Calu3 (cell line): Measurements from ENCODE around the gene MYBPC1. TPM values are rescaled to one million over a fixed set of nuclear protein-coding genes. Genes with fewer than 3 reads are reported as not detected.
"Not testable (repeated sequence)": the region's sequence is repeated elsewhere in the genome, so short reads cannot be mapped to it uniquely, and the experiment has no call there.

Experiments
- BruUV-seq: library from RNA; stranded (reverse); fragments of 400-500 nt; replicated peaks from 2 replicates; lab custom pipeline; 2021; lab: Mats Ljungman, UMichigan
- CTCF ChIA-PET: fragments of 300-600 bp; sonication (Branson Sonifier 250); formaldehyde crosslinking; loops from one replicate; lab custom pipeline; 2022; ENCODE audit warnings: antibody characterized with exemption; lab: Charles Lee
- DNase-seq: peaks from one replicate; pipeline ENCODE4 v3.0.0; 2022
- H3K27ac Mint-ChIP-seq: one replicate; pipeline ENCODE4 v1.8.0; 2022; ENCODE audit warnings: mixed read lengths; ENCODE audit not compliant: unreplicated experiment
- H3K27me3 Mint-ChIP-seq: one replicate; pipeline ENCODE4 v1.8.0; 2022; ENCODE audit warnings: mixed read lengths; ENCODE audit not compliant: unreplicated experiment
- H3K36me3 Mint-ChIP-seq: one replicate; pipeline ENCODE4 v1.8.0; 2022; ENCODE audit warnings: mild to moderate bottlenecking, moderate library complexity, mixed read lengths; ENCODE audit not compliant: insufficient read depth, unreplicated experiment
- H3K4me1 Mint-ChIP-seq: one replicate; pipeline ENCODE4 v1.8.0; 2022; ENCODE audit warnings: mild to moderate bottlenecking, low read depth, mixed read lengths; ENCODE audit not compliant: unreplicated experiment
- H3K4me3 Mint-ChIP-seq: one replicate; pipeline ENCODE4 v1.8.0; 2022; ENCODE audit warnings: mild to moderate bottlenecking, low read depth, moderate library complexity, mixed read lengths; ENCODE audit not compliant: unreplicated experiment
- H3K9me3 Mint-ChIP-seq: one replicate; pipeline ENCODE4 v1.8.0; 2022; ENCODE audit warnings: low read depth, mixed read lengths; ENCODE audit not compliant: unreplicated experiment
- intact Hi-C: fragments of 100-400 bp; cut with micrococcal nuclease; formaldehyde crosslinking; loops from one replicate; pipeline ENCODE4 v1.10.0; 2022; ENCODE audit not compliant: unreplicated experiment
- total RNA-seq: library from RNA; stranded (reverse); gene quantifications from 2 replicates; pipeline ENCODE4 v1.2.3, GENCODE V29; 2022
- TF ChIP-seq, protein P1 (sequence below): fragments of 200-600 bp; IDR thresholded peaks from one replicate; pipeline ENCODE4 v1.8.0; 2022; ENCODE audit warnings: antibody characterized with exemption; ENCODE audit not compliant: unreplicated experiment

The MYBPC1 gene
- total RNA-seq, 1 experiment from 2014 or later: not detected

DNA sequence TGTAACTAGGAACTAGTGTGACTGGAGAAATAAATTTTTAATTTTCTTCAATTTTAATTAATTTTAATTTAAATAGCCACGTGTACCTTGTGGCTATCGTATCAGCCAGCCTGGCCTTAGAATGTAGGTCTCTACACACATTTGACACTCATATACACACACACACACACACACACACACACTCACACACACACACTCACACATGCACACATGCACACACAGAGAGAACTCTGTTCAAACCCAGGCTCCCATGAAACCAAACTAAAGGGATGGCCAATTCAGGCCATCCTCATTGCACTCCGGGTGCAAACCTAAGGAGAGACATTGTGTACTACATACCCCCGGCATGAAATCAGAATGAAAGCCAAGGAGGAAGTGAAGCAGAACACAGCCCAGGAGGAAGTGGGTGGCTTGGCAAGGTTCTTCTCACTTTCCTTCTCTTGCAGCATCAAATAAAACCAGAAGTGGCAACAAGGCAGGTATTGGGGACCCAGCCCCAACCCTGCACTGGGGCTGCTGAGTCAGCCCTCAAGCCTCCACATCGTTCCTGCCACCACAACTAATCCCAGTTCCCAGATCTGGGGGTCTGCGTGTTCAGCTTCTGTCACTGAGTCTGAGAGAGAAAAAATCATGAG, 76.5 kb downstream of the MYBPC1 start:
- H3K36me3 Mint-ChIP-seq: no peaks in the 10 kb centered on the region
- H3K9me3 Mint-ChIP-seq: no peaks in the 10 kb centered on the region
- CTCF ChIA-PET: no interaction called here
- intact Hi-C loops: no loop called here
- H3K27me3 Mint-ChIP-seq: no peaks in the 10 kb centered on the region
- peaks cover 16% of the 10 kb centered on the region for H3K4me1 Mint-ChIP-seq
- no peak overlapping the region for H3K4me3 Mint-ChIP-seq
- no peak overlapping the region for H3K27ac Mint-ChIP-seq
- TF ChIP-seq, protein P1, sequence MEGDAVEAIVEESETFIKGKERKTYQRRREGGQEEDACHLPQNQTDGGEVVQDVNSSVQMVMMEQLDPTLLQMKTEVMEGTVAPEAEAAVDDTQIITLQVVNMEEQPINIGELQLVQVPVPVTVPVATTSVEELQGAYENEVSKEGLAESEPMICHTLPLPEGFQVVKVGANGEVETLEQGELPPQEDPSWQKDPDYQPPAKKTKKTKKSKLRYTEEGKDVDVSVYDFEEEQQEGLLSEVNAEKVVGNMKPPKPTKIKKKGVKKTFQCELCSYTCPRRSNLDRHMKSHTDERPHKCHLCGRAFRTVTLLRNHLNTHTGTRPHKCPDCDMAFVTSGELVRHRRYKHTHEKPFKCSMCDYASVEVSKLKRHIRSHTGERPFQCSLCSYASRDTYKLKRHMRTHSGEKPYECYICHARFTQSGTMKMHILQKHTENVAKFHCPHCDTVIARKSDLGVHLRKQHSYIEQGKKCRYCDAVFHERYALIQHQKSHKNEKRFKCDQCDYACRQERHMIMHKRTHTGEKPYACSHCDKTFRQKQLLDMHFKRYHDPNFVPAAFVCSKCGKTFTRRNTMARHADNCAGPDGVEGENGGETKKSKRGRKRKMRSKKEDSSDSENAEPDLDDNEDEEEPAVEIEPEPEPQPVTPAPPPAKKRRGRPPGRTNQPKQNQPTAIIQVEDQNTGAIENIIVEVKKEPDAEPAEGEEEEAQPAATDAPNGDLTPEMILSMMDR: no peak
- peak; percentile 6 for DNase-seq
- no TSS peak for BruUV-seq

DNA sequence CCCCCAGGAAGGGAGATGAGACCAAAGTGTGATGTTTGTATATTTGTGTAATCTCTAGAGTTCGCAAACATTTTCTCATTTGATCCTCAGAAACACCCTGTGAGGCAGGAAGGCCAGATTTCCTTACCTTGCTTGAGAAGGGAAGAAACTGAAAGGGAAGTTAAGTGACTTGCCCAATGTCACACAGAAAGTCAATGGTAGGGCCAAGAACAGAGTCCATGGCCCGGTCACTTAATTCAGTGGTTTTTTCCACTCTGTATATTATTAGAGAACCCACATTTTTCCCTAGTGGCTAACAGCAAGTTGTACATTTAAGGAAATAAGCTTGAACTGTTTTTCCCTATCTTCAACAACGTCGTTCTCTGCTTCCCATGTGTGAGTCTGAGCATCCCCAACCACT, 77.1 kb downstream of the MYBPC1 start:
- Mint-ChIP-seq H3K4me3 (no peak overlapping the region), H3K36me3 (no peaks in the 10 kb centered on the region), H3K27me3 (no peaks in the 10 kb centered on the region), H3K27ac (no peak overlapping the region), H3K9me3 (no peaks in the 10 kb centered on the region), H3K4me1 (peaks cover 16% of the 10 kb centered on the region)
- intact Hi-C loops: no loop called here
- TF ChIP-seq, protein P1: no peak
- BruUV-seq: no TSS peak
- DNase-seq: no peak
- CTCF ChIA-PET: no interaction called here

DNA sequence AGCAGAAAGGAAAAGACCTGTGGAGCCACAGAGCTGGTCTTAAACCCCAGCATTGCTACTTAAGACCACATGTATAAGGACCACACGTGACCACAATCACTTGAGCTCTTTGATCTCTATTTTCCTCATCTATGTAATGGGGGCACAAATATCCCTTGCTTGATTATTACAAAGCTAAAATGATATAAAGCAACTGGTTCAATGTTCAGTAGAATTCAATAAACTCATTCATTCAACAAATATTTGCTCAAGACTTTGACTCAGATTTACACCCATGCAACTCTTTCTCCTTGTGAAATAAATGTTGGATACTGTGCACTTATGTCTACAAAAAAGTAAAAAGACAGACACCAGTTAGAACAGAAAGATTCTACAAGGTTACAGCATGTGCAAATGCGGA, 80.8 kb downstream of the MYBPC1 start:
- no peak for DNase-seq
- H3K27ac Mint-ChIP-seq: no peak overlapping the region
- CTCF ChIA-PET: no interaction called here
- no peaks in the 10 kb centered on the region for H3K36me3 Mint-ChIP-seq
- H3K4me1 Mint-ChIP-seq: peaks cover 9% of the 10 kb centered on the region
- intact Hi-C loops: no loop called here
- H3K27me3 Mint-ChIP-seq: no peaks in the 10 kb centered on the region
- H3K4me3 Mint-ChIP-seq: no peak overlapping the region
- H3K9me3 Mint-ChIP-seq: no peaks in the 10 kb centered on the region
- TF ChIP-seq, protein P1: no peak
- BruUV-seq: no TSS peak

DNA sequence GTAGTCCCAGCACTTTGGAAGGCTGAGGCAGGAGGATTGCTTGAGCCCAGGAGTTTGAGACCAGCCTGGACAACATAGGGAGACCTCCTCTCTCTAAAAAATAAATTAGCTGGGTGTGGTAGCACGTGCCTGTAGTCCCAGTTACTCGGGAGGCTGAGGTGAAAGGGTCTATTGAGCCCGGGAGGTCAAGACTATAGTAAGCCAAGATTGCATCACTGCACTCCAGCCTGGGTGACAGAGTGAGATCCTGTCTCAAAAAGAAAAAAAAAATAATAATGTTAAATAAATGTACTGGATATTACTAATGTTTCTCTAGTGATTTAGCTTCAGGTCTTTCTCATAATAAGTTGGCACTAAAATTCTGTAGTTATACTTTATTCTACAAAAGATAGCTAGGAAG, 81.7 kb downstream of the MYBPC1 start:
- BruUV-seq, H3K9me3 Mint-ChIP-seq, DNase-seq, H3K4me3 Mint-ChIP-seq, H3K36me3 Mint-ChIP-seq, H3K27ac Mint-ChIP-seq, H3K4me1 Mint-ChIP-seq, H3K27me3 Mint-ChIP-seq, intact Hi-C loops: not testable (repeated sequence)
- CTCF ChIA-PET: interaction anchor here (0.6 kb wide), 1 partner anchor 13 kb away, joined by 5 read pairs; no protein-coding TSS in a partner anchor

DNA sequence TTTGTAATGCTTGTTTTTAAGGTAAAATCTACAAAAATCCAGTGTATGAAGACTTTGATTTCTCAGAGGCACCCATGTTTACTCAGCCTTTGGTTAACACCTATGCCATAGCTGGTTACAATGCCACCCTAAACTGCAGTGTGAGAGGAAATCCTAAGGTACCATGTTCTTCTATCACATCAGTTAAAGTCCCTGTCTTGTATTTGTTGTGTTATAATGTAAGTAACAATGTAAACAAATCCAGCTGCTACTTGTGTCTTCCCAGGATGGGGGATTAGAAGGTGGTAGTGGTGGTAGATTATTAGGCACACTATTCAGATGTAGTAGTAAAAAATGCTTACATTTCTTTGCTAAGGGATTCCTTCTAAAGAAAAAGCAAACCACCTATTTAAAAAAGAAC, 83.3 kb downstream of the MYBPC1 start:
- BruUV-seq: no TSS peak
- H3K27ac Mint-ChIP-seq: no peak overlapping the region
- intact Hi-C loops: no loop called here
- TF ChIP-seq, protein P1: no peak
- no peaks in the 10 kb centered on the region for H3K9me3 Mint-ChIP-seq
- no peaks in the 10 kb centered on the region for H3K36me3 Mint-ChIP-seq
- no peaks in the 10 kb centered on the region for H3K4me1 Mint-ChIP-seq
- H3K4me3 Mint-ChIP-seq: no peak overlapping the region
- no peaks in the 10 kb centered on the region for H3K27me3 Mint-ChIP-seq
- CTCF ChIA-PET: no interaction called here
- no peak for DNase-seq
